IMR-90 (cell line): ENCODE results near the gene MPPED1. TPM values are rescaled to one million over a fixed set of nuclear protein-coding genes. Genes with fewer than 3 reads are reported as not detected.

Source experiments
- ATAC-seq: fragments of 200-7000 bp; cut with Tn5 transposase; 2 replicates; pipeline ENCODE4 v1.9.1; 2020; ENCODE audit warnings: low read depth, mild to moderate bottlenecking, moderate library complexity
- BruUV-seq: library from RNA; stranded (reverse); fragments of 400-500 nt; replicated peaks from 2 replicates; lab custom pipeline; 2021; lab: Mats Ljungman, UMichigan
- CTCF ChIA-PET: fragments of 300-600 bp; formaldehyde crosslinking; extraction: SDS; loops from one replicate; lab custom pipeline; 2021; ENCODE audit warnings: antibody characterized with exemption; lab: Yijun Ruan, JAX
- POLR2A ChIA-PET: fragments of 300-600 bp; sonication (Branson Sonifier 250); formaldehyde crosslinking; loops from one replicate; lab custom pipeline; 2022; ENCODE audit warnings: antibody characterized with exemption; ENCODE audit not compliant: unreplicated experiment; lab: Charles Lee
- DNase-seq: peaks from one replicate; pipeline ENCODE4 v3.0.0; 2013
- H2AFZ ChIP-seq: replicated peaks from 2 replicates; pipeline ENCODE3; 2013; ENCODE audit warnings: low read length, mild to moderate bottlenecking; ENCODE audit not compliant: poor library complexity
- H2AK5ac ChIP-seq: 2 replicates; pipeline ENCODE4 v1.6.1; 2013; ENCODE audit warnings: low read depth, low read length, inconsistent platforms
- H2AK9ac ChIP-seq: replicated peaks from 2 replicates; pipeline ENCODE3; 2013; ENCODE audit warnings: mild to moderate bottlenecking, low read depth, low read length, moderate library complexity; ENCODE audit not compliant: poor library complexity
- H2BK120ac ChIP-seq: 2 replicates; pipeline ENCODE4 v1.6.1; 2013; ENCODE audit warnings: low read depth, low read length, inconsistent platforms
- H2BK15ac ChIP-seq: 3 replicates; pipeline ENCODE4 v1.6.1; 2013; ENCODE audit warnings: low read depth, low read length, inconsistent platforms
- H2BK20ac ChIP-seq: 2 replicates; pipeline ENCODE4 v1.6.1; 2013; ENCODE audit warnings: low read depth, mild to moderate bottlenecking, inconsistent platforms, low read length, moderate library complexity
- H2BK5ac ChIP-seq: 2 replicates; pipeline ENCODE4 v1.6.1; 2013; ENCODE audit warnings: mild to moderate bottlenecking, low read depth, low read length, inconsistent platforms; ENCODE audit not compliant: poor library complexity, severe bottlenecking
- H3K14ac ChIP-seq: replicated peaks from 2 replicates; pipeline ENCODE4 v1.6.1; 2013; ENCODE audit warnings: low read depth, low read length, inconsistent platforms
- H3K18ac ChIP-seq: 2 replicates; pipeline ENCODE4 v1.6.1; 2013; ENCODE audit warnings: low read depth, low read length, control low read depth
- H3K23ac ChIP-seq: 2 replicates; pipeline ENCODE4 v1.6.1; 2013; ENCODE audit warnings: low read depth, low read length, inconsistent platforms
- H3K27ac ChIP-seq: 2 replicates; pipeline ENCODE4 v1.5.1; 2013; ENCODE audit warnings: mild to moderate bottlenecking, control low read depth, low read length; ENCODE audit not compliant: insufficient read depth
- H3K27me3 ChIP-seq: 2 replicates; pipeline ENCODE4 v1.6.1; 2013; ENCODE audit warnings: low read length; ENCODE audit not compliant: control insufficient read depth, insufficient read depth
- H3K36me3 ChIP-seq: 2 replicates; pipeline ENCODE4 v1.6.1; 2013; ENCODE audit warnings: low read length, mixed read lengths; ENCODE audit not compliant: control insufficient read depth, insufficient read depth
- H3K4ac ChIP-seq: 2 replicates; pipeline ENCODE4 v1.6.1; 2013; ENCODE audit warnings: low read depth, low read length, inconsistent platforms
- H3K4me1 ChIP-seq: 2 replicates; pipeline ENCODE4 v1.6.1; 2013; ENCODE audit warnings: low read length, mixed read lengths; ENCODE audit not compliant: control insufficient read depth, insufficient read depth
- H3K4me2 ChIP-seq: 2 replicates; pipeline ENCODE4 v1.6.1; 2013; ENCODE audit warnings: low read depth, mild to moderate bottlenecking, control low read depth, low read length, moderate library complexity
- H3K4me3 ChIP-seq: 2 replicates; pipeline ENCODE4 v1.5.1; 2013; ENCODE audit warnings: low read depth, mild to moderate bottlenecking, control low read depth, low read length, moderate library complexity; ENCODE audit not compliant: insufficient read depth
- H3K56ac ChIP-seq: 2 replicates; pipeline ENCODE4 v1.6.1; 2013; ENCODE audit warnings: low read length, inconsistent platforms; ENCODE audit not compliant: insufficient read depth; ENCODE audit errors: extremely low read depth
- H3K79me1 ChIP-seq, 2 experiments: 2 replicates each; pipeline ENCODE4 v1.6.1; 2013; ENCODE audit warnings: low read length in 2 of 2, inconsistent platforms in 1 of 2, low read depth in 1 of 2
- H3K9ac ChIP-seq: 2 replicates; pipeline ENCODE4 v1.6.1; 2013; ENCODE audit warnings: low read depth, low read length, control low read depth
- H3K9me1 ChIP-seq: 2 replicates; pipeline ENCODE4 v1.6.1; 2013; ENCODE audit warnings: low read length, inconsistent platforms; ENCODE audit not compliant: insufficient read depth
- H3K9me3 ChIP-seq: 2 replicates; pipeline ENCODE4 v1.6.1; 2013; ENCODE audit warnings: low read length; ENCODE audit not compliant: control insufficient read depth, insufficient read depth
- H4K20me1 ChIP-seq: 2 replicates; pipeline ENCODE4 v1.6.1; 2013; ENCODE audit warnings: low read length, inconsistent platforms; ENCODE audit not compliant: insufficient read depth
- H4K5ac ChIP-seq: 2 replicates; pipeline ENCODE4 v1.6.1; 2013; ENCODE audit warnings: mild to moderate bottlenecking, low read depth, low read length, control low read depth
- H4K8ac ChIP-seq, 2 experiments: 2 replicates each; pipeline ENCODE4 v1.6.1; 2013; ENCODE audit warnings: low read depth in 2 of 2, low read length in 2 of 2, control low read depth in 1 of 2, inconsistent platforms in 1 of 2
- H4K91ac ChIP-seq: 2 replicates; pipeline ENCODE4 v1.6.1; 2013; ENCODE audit warnings: low read depth, low read length, inconsistent platforms; ENCODE audit not compliant: insufficient read depth
- MXI1 ChIP-seq: IDR thresholded peaks from 2 replicates; pipeline ENCODE4 v1.6.1; 2012; ENCODE audit warnings: low read depth, mild to moderate bottlenecking, low read length, moderate library complexity, borderline replicate concordance
- NFE2L2 ChIP-seq: fragments of 150-350 bp; IDR thresholded peaks from 2 replicates; pipeline ENCODE4 v1.6.1; 2016; ENCODE audit warnings: low read depth, mild to moderate bottlenecking, low read length
- POLR2A ChIP-seq: IDR thresholded peaks from 2 replicates; pipeline ENCODE4 v1.6.1; 2012; ENCODE audit warnings: mild to moderate bottlenecking, low read depth, low read length
- RFX5 ChIP-seq: IDR thresholded peaks from 2 replicates; pipeline ENCODE4 v1.8.0; 2012; ENCODE audit warnings: low read depth, mild to moderate bottlenecking, low read length, moderate library complexity
- USF2 ChIP-seq: fragments of 150-350 bp; IDR thresholded peaks from 2 replicates; pipeline ENCODE4 v1.6.1; 2017; ENCODE audit warnings: mild to moderate bottlenecking, antibody characterized with exemption, low read length, low read depth
- WGBS, 2 experiments: methylation state at CpG; one replicate each; pipeline versions ENCODE4 v1.1.5 to v1.1.7; 2013; ENCODE audit warnings: missing lambda C conversion rate in 2 of 2; ENCODE audit not compliant: insufficient read length in 1 of 2; ENCODE audit errors: extremely low coverage in 2 of 2; 5-methylcytosine and 5-hydroxymethylcytosine counted together
- dilution Hi-C: fragments of 300-500 bp; cut with HindIII; formaldehyde crosslinking; loops from one replicate; pipeline ENCODE4 v1.14.3; 2018; ENCODE audit warnings: low sequenced_read_pairs; ENCODE audit not compliant: unreplicated experiment
- in situ Hi-C: fragments of 300-500 bp; cut with MboI; formaldehyde crosslinking; loops from 3 replicates; pipeline ENCODE4 v1.14.3; 2019; ENCODE audit warnings: low sequenced_read_pairs, inconsistent platforms, mixed read lengths
- intact Hi-C: fragments of 100-400 bp; cut with micrococcal nuclease; formaldehyde crosslinking; loops from 2 replicates; pipeline ENCODE4 v1.10.0; 2022
- polyA plus RNA-seq, 3 experiments: library from polyadenylated mRNA; depleted of rRNA; stranded (reverse); fragments of >200 nt; gene quantifications; 2 replicates each; pipeline ENCODE4 v1.2.3, GENCODE V29; 2012; ENCODE audit warnings: low replicate concordance in 1 of 3
- total RNA-seq: library from RNA; depleted of rRNA; stranded (reverse); fragments of >200 nt; gene quantifications from 2 replicates; pipeline ENCODE4 v1.2.3, GENCODE V29; 2012

The MPPED1 gene
- total and polyA plus RNA-seq, 2 of the 4 experiments (the other 2 are of a cell fraction): not detected

GRCh38 chr22:43431808-43432554 is 20.2 kb downstream of the MPPED1 start:
- DNase-seq: no peak
- intact Hi-C loops (no loop called here), in situ Hi-C loops (no loop called here), dilution Hi-C loops (no loop called here)
- Histone ChIP-seq H3K9ac (no peak overlapping the region), H3K4me1 (no peaks in the 10 kb centered on the region), H4K20me1 (no peaks in the 10 kb centered on the region), H3K79me1 (no peaks in the 10 kb centered on the region), H3K18ac (no peak overlapping the region), H3K9me1 (no peaks in the 10 kb centered on the region), H3K4me2 (no peak overlapping the region), H3K27ac (no peak overlapping the region), H4K5ac (no peak overlapping the region), H4K91ac (no peak overlapping the region), H2AFZ (no peak overlapping the region), H3K56ac (no peak overlapping the region), H3K14ac (no peak overlapping the region), H3K9me3 (no peaks in the 10 kb centered on the region), H3K36me3 (no peaks in the 10 kb centered on the region), H2BK5ac (no peak overlapping the region), H3K27me3 (peaks cover 22% of the 10 kb centered on the region; the same call in 1 of the 2 replicates), H2BK120ac (no peak overlapping the region), H2AK9ac (no peak overlapping the region), H2AK5ac (no peak overlapping the region), H2BK20ac (no peak overlapping the region), H3K4ac (no peak overlapping the region), H2BK15ac (no peak overlapping the region), H4K8ac (no peak overlapping the region), H3K4me3 (no peak overlapping the region), H3K23ac (no peak overlapping the region)
- TF ChIP-seq NFE2L2 (no peak), RFX5 (no peak), MXI1 (no peak), POLR2A (no peak), USF2 (no peak)
- no peak for ATAC-seq
- 29 to 100% methylated on average over 1 to 4 of the region's 8 CpGs for WGBS, 2 experiments
- no TSS peak for BruUV-seq
- POLR2A ChIA-PET: no interaction called here
- CTCF ChIA-PET: interaction anchor here (0.9 kb wide), 1 partner anchor 9 kb away, joined by 3 read pairs; no protein-coding TSS in a partner anchor
